ENCODE data around the gene FRAT1. TPM values are rescaled to one million over a fixed set of nuclear protein-coding genes. Genes with fewer than 3 reads are reported as not detected.

Gene FRAT1
- polyA plus RNA-seq, 1 of the 3 experiments (the other 2 are of a cell fraction) = 1.8 TPM

DNA sequence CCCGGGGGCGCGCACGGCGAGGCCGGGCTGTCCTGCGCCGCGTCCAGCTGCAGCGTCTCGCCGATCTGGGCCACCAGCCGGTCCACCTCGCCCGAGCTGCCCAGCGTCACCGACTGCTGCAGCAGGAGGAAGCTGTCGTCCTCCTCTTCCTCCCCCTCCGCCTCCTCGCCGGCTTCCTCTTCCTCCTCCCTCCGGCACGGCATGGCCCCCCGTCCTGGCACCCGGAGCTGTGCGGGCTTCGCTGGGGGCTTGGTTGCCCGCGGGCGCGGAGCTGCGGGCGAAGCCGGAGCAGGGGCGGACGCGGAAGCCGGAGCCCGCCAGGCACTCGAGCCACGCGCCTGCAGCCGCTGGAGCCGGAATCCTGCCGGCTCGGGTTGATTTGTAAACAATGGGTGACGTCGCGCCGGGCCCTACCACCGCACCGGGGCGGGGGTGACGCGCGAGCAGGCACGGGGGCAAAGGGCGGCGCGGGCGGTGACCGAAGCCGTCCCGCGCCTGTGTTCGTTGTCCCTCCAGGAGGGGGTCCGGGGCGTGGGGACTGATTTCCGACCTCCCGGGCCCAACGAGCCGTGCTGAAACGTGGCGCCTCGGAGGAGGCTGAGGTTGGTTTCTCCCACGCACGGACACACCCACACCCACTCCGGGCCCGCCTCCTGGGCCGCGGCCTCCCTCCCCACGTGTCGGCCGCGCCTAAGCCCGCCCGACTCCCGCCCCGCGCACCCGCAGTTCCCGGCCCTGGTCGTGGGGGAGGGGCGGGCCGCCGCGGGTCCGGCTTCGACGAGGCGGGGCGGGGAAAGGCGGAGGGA is 15.5 kb downstream of the FRAT1 start, which contains the start of gene FRAT2 (continued):
- TF ChIP-seq EP300 (IDR thresholded peaks at IDR 0.05; ENCODE audit: borderline replicate concordance in 1 of 2, low read depth in 1 of 2, low read length in 1 of 2) (peak in 1 of 2 experiments; percentile 57; a peak in 1 of 4 replicates), NRF1 (IDR thresholded peaks at IDR 0.05; ENCODE audit: low read depth, low read length) (peak; percentile 66), FOSL2 (IDR thresholded peaks at IDR 0.05; ENCODE audit: borderline replicate concordance, low read depth) (no peak), TEAD4 (IDR thresholded peaks at IDR 0.05; ENCODE audit: borderline replicate concordance, insufficient read depth) (no peak), SMC3 (IDR thresholded peaks at IDR 0.05; ENCODE audit: low read depth, low read length) (no peak), SIN3A (IDR thresholded peaks at IDR 0.05; ENCODE audit: borderline replicate concordance, low read depth, low read length) (peak; percentile 89; the same call in 1 of the 2 replicates), TAF1 (IDR thresholded peaks at IDR 0.05; ENCODE audit: borderline replicate concordance, low read depth, low read length) (peak; percentile 53; the same call in 1 of the 2 replicates), FOXM1 (IDR thresholded peaks at IDR 0.05; ENCODE audit: low read depth) (no peak), RCOR1 (IDR thresholded peaks at IDR 0.05; ENCODE audit: low read length) (no peak)
- TF ChIP-seq, protein P1, sequence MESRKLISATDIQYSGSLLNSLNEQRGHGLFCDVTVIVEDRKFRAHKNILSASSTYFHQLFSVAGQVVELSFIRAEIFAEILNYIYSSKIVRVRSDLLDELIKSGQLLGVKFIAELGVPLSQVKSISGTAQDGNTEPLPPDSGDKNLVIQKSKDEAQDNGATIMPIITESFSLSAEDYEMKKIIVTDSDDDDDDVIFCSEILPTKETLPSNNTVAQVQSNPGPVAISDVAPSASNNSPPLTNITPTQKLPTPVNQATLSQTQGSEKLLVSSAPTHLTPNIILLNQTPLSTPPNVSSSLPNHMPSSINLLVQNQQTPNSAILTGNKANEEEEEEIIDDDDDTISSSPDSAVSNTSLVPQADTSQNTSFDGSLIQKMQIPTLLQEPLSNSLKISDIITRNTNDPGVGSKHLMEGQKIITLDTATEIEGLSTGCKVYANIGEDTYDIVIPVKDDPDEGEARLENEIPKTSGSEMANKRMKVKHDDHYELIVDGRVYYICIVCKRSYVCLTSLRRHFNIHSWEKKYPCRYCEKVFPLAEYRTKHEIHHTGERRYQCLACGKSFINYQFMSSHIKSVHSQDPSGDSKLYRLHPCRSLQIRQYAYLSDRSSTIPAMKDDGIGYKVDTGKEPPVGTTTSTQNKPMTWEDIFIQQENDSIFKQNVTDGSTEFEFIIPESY (IDR thresholded peaks at IDR 0.05; ENCODE audit: borderline replicate concordance, low read depth) = no peak

DNA sequence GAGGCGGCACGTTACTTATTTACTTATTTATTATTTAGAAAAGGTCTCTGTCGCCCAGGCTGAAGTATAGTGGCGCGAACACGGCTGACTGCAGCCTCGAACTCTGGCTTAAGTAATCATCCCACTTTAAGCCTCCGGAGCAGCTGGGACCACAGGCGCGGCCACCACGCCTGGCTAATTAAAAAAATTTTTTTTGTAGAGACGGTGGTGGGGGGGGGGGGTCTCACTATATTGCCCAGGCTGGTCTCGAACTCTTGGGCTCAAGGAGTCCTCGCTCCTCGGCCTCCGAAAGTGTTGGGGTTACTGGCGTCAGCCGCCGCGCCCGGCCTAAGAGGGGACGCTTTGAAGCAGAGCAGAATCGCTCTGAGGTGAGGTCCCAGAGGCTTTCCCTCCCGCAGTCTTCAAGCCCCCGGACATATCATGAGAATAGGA is 16.1 kb downstream of the FRAT1 start:
- H3K9me3 ChIP-seq = no peaks in the 10 kb centered on the region
- no peaks in the 10 kb centered on the region for H3K27me3 ChIP-seq (ENCODE audit: insufficient read depth)
- peaks cover 19% of the 10 kb centered on the region for H3F3A ChIP-seq (replicated peaks; ENCODE audit: insufficient read depth)
- CTCF ChIA-PET = interaction anchor here (0.8 kb wide), 1 partner anchor 22 kb away, joined by 3 read pairs; no protein-coding TSS in a partner anchor
- H3K36me3 ChIP-seq (replicated peaks in 1 of 2; ENCODE audit: control insufficient read depth in 1 of 2, insufficient read depth in 2 of 2, low read length in 1 of 2) = no peaks in the 10 kb centered on the region
- peaks cover 0 to 21% of the 10 kb centered on the region in 2 experiments; a peak in 1 of 4 replicates for H3K4me1 ChIP-seq (ENCODE audit: control insufficient read depth in 1 of 2, insufficient read depth in 2 of 2, low read depth in 1 of 2, low read length in 1 of 2)
- peak overlapping the region; percentile 85 for H3K4me2 ChIP-seq
- peak overlapping the region; percentile 98 for H3K9ac ChIP-seq
- peak overlapping the region; percentile 77 to 83 for H3K4me3 ChIP-seq (ENCODE audit: low read depth in 2 of 2, low read length in 1 of 2)
- peaks cover 7% of the 10 kb centered on the region; the same call in 1 of the 2 replicates for H4K20me1 ChIP-seq (ENCODE audit: insufficient read depth)
- no peak for TF ChIP-seq TAF1 (IDR thresholded peaks at IDR 0.05; ENCODE audit: borderline replicate concordance, low read depth, low read length)
- no peak for TF ChIP-seq TEAD4 (IDR thresholded peaks at IDR 0.05; ENCODE audit: borderline replicate concordance, insufficient read depth)
- TF ChIP-seq, protein P2, sequence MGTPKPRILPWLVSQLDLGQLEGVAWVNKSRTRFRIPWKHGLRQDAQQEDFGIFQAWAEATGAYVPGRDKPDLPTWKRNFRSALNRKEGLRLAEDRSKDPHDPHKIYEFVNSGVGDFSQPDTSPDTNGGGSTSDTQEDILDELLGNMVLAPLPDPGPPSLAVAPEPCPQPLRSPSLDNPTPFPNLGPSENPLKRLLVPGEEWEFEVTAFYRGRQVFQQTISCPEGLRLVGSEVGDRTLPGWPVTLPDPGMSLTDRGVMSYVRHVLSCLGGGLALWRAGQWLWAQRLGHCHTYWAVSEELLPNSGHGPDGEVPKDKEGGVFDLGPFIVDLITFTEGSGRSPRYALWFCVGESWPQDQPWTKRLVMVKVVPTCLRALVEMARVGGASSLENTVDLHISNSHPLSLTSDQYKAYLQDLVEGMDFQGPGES (IDR thresholded peaks at IDR 0.05; ENCODE audit: low read depth, low read length) = no peak
- no peak for TF ChIP-seq SMC3 (IDR thresholded peaks at IDR 0.05; ENCODE audit: low read depth, low read length)
- TF ChIP-seq, protein P3, sequence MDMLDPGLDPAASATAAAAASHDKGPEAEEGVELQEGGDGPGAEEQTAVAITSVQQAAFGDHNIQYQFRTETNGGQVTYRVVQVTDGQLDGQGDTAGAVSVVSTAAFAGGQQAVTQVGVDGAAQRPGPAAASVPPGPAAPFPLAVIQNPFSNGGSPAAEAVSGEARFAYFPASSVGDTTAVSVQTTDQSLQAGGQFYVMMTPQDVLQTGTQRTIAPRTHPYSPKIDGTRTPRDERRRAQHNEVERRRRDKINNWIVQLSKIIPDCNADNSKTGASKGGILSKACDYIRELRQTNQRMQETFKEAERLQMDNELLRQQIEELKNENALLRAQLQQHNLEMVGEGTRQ (IDR thresholded peaks at IDR 0.05; ENCODE audit: borderline replicate concordance, low read depth, low read length) = no peak
- TF ChIP-seq, protein P4, sequence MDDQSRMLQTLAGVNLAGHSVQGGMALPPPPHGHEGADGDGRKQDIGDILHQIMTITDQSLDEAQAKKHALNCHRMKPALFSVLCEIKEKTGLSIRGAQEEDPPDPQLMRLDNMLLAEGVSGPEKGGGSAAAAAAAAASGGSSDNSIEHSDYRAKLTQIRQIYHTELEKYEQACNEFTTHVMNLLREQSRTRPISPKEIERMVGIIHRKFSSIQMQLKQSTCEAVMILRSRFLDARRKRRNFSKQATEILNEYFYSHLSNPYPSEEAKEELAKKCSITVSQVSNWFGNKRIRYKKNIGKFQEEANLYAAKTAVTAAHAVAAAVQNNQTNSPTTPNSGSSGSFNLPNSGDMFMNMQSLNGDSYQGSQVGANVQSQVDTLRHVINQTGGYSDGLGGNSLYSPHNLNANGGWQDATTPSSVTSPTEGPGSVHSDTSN (IDR thresholded peaks at IDR 0.05) = no peak
- TF ChIP-seq CHD2 (IDR thresholded peaks at IDR 0.05; ENCODE audit: low read length, partially characterized antibody) = no peak
- TF ChIP-seq JUND (IDR thresholded peaks at IDR 0.05) = no peak
- no peak for TF ChIP-seq GABPA (IDR thresholded peaks at IDR 0.05; ENCODE audit: low read depth)
- DNase-seq = no peak
- H3K79me2 ChIP-seq (ENCODE audit: insufficient read depth) = no peaks in the 10 kb centered on the region; the same call in 1 of the 2 replicates
- peak overlapping the region in 1 of 2 experiments; percentile 97; a peak in 1 of 4 replicates for H3K27ac ChIP-seq (ENCODE audit: low read depth in 2 of 2, low read length in 1 of 2)
- POLR2A ChIA-PET = no interaction called here
- 2% methylated on average over 13 of the region's 25 CpGs for WGBS (ENCODE audit: low lambda C conversion rate)
- H3K9me2 ChIP-seq = no peaks in the 10 kb centered on the region
- peak overlapping the region; percentile 89; the same call in 1 of the 2 replicates for H2AFZ ChIP-seq (ENCODE audit: low read depth)

Measured in SK-N-SH (cell line).